NCI-H146 treated with DMSO at 0.1 percent for 48 hours (cell line): ENCODE results near the gene ERICH4.
"Not testable (repeated sequence)": the region's sequence is repeated elsewhere in the genome, so short reads cannot be mapped to it uniquely, and the experiment has no call there.

Source experiments
- DNase-seq: peaks from one replicate; lab custom pipeline; 2025; ENCODE audit not compliant: unreplicated experiment; lab: John Stamatoyannopoulos, UW

Gene ERICH4

DNA sequence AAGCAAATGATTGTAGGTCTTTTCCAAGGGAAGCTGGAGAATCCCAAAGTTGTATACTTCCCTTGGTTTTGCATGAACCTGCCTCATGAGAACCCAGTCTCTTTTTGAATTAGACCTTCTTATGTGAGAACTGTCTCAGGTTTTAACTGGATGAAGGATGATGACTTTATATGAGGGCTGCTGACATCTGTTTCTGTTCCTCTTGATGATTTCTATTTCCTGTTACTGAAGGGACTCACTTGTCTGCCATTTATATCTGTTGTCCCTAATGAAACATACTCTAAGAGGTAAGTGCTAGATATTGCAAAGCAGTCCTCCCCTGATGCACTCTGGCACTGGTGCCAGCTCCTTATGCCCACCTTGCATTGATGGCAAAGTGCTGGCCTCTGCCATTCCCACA lies 33.6 kb downstream of the ERICH4 start:
- DNase-seq = no peak

DNA sequence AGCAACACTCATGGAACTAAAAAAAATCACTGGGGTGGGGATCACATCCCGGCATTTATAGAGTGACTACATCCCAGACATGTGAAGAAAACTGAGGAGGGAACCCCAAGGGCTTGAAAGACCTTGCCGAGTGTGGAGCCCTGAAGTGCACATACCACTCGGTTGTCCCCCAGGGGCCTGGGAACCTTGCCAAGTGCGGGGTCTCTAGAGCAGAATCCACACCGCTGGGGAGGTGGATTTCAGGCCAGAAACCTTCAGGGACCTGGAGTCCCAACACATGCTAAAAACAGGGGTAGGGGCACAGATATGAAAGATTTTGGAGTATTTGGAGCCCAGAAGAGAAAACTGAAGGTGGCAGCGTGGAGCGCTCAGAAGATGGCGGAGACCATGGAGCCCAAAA lies 35.2 kb downstream of the ERICH4 start:
- no peak for DNase-seq

DNA sequence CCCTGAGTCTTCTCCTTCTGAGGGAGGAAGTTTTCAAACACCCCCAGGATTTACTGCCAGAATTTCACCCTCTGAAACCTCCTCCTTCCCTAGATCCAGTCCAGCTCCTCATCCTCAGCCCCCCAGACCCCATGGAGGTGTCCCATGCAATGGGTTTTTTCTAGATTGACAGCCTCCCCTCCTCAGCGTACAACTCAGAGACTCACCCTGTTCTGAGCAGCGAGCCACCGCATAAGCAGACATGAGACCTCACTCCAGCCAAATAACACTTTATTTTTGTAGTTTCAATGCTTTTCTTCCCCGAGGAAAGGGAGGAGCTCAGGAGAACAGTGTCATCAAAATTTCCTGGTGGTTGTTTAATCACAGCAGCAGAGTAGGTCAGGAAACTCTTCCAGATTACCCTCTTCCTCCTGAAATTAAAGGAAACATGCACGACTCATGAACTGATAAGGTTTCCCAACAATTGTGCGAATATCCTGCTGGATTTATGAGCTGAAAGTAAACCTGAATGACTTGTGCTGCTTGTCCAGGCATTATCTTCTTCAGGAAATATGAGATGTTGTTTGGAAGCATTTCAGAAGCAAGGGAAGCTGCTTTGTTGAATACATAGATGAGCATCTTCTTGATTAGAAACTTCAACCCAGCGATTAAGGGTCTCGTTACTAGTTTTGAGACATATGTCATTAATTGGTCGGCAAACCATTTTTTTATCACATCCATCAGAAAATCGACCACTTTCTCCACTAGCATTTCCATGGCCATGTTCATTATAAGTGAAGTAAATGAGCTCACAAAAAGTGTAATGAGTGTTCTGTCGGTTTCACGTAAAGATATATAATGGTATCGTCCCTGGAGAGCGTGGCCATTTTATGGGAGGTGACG lies 36.2 kb downstream of the ERICH4 start:
- no peak for DNase-seq

DNA sequence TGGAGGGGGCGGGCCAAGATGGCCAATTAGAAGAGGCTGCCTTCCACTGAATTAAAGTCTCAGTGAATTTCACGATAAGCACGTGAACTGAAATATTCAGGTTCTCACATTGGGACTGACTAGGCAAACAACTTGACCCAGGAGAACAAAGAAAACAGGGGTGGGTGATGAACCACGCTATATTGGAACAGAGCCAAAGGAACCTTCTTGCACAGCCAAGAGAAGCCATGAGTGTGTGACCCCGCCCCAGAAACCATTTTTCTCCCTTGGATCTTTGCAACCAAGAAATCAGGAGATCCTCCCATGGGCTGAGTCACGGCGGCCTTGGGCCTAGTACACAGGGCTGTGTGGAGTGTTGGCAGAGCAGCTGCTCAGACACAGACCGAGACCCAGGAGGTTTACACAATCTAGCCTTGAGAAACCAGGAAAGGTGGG lies 36.8 kb downstream of the ERICH4 start:
- DNase-seq = no peak

DNA sequence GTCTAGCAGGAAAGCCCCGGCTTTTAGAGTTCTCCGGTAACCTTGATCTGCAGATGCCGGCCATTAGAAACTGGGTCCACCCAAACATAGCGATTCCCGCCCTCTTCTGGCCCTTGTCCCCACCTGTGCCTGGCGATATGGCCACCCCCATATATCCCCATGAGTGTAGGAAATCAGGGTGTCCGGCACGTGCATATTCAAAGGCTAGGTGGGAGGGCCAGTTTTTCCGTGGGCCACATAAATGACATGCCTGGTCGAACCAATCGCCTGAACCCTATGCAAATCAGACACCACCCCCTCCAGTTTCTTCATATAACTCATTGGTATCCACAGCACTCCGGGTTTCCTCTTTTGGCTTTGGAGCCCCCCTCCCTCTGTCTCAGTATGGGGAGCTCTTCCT lies 37.4 kb downstream of the ERICH4 start:
- no peak for DNase-seq

DNA sequence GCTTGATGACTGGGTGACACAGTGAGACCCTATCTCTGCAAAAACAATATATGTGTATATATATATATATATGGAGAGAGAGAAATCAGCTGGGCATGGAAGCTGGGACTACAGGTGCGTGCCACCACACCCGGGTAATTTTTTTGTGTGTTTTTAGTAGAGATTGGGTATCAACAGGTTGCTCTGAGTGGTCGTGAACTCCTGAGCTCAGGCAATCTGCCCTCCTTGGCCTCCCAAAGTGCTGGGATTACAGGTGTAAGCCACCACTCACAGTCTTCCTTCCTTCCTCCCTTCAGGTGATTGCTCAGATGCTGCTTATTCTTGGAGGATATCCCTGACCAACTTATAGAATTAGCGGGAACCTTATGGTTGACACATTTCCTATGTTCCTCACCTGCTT lies 41.9 kb downstream of the ERICH4 start:
- no peak for DNase-seq

DNA sequence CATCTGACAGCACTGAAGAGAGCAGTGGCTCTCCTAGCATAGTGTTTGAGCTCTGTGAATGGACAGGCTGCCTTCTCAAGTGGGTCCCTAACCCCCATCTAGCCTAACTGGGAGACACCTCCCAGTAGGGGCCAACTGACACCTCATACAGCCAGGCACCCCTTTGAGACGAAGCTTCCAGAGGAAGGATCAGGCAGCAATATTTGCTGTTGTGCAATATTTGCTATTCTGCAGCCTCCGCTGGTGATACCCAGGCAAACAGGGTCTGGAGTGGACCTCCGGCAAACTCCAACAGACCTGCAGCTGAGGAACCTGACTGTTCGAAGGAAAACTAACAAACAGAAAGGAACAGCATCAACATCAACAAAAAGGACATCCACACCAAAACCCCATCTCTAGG lies 44.0 kb downstream of the ERICH4 start:
- not testable (repeated sequence) for DNase-seq

DNA sequence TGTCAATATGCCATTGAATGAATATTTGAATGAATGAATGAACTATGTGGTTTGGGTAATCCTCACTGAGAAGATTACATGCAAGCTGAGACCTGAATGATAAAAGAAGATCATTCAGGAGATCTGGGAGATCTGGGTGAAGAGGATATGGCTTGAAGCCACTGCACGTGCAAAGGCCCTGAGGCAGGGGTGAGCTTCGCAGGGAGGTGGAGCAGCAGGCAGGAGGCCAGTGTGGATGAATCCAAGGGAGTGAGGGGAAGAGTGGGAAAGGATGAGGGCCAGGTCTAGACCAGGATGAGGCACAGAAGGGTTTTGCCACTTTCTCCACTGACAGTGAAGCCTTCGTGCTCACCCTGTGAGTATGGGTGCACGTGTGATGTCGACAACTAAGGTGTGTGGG lies 49.9 kb downstream of the ERICH4 start:
- no peak for DNase-seq
